ENCODE measurements around the gene GTF3C1.

- no peak for TF ChIP-seq CTCF (IDR thresholded peaks at IDR 0.05)
- no peak for TF ChIP-seq POLR2A (IDR thresholded peaks at IDR 0.05)
These were observed 838 bp upstream of the GTF3C1 start for GRCh38 chr16:27550582-27550920.

All from uterus (tissue), 2 donors.